Heart left ventricle (tissue), 16 donors: ENCODE data around the gene KIAA1614. TPM values are rescaled to one million over a fixed set of nuclear protein-coding genes. Genes with fewer than 3 reads are reported as not detected.
A peak's percentile ranks its signal among the peaks of the same experiment; 100 is the strongest.
"Not testable (repeated sequence)": the region's sequence is repeated elsewhere in the genome, so short reads cannot be mapped to it uniquely, and the experiment has no call there.

Source experiments
- ATAC-seq, 4 donors: fragments of 200-7000 bp; cut with Tn5 transposase; one replicate each; pipeline ENCODE4 v1.9.1; 2020 to 2022; ENCODE audit warnings: moderate library complexity in 4 of 4, mild to moderate bottlenecking in 3 of 4, moderate number of reproducible peaks in 1 of 4
- DNase-seq, 5 donors: peaks; one replicate each; pipeline ENCODE4 v3.0.0-alpha.2; 2020
- H3K27ac ChIP-seq, 12 donors: fragments of 200-600 bp; sonication (generic) in 4 of 12; one replicate each; pipeline versions ENCODE4 v1.5.0 to v1.8.0; 2016 to 2022; ENCODE audit warnings: mild to moderate bottlenecking in 2 of 12
- H3K27me3 ChIP-seq, 9 donors: fragments of 200-600 bp; sonication (generic) in 2 of 9; one replicate each; pipeline versions ENCODE4 v1.5.1 to v1.8.0; 2016 to 2022; ENCODE audit warnings: mild to moderate bottlenecking in 3 of 9
- H3K36me3 ChIP-seq, 9 donors: fragments of 200-600 bp; sonication (generic) in 2 of 9; one replicate each; pipeline versions ENCODE4 v1.5.0 to v1.8.0; 2018 to 2022; ENCODE audit warnings: mild to moderate bottlenecking in 2 of 9
- H3K4me1 ChIP-seq, 12 donors: fragments of 200-600 bp; sonication (generic) in 4 of 12; one replicate each; pipeline versions ENCODE4 v1.5.0 to v1.8.0; 2016 to 2022; ENCODE audit warnings: mild to moderate bottlenecking in 3 of 12
- H3K4me3 ChIP-seq, 12 donors: fragments of 200-600 bp; sonication (generic) in 4 of 12; one replicate each; pipeline versions ENCODE4 v1.5.0 to v1.8.0; 2017 to 2022; ENCODE audit warnings: mild to moderate bottlenecking in 9 of 12, moderate library complexity in 4 of 12
- H3K9me3 ChIP-seq, 12 donors: fragments of 200-600 bp; sonication (generic) in 4 of 12; one replicate each; pipeline versions ENCODE4 v1.5.0 to v1.8.0; 2016 to 2022; ENCODE audit warnings: mild to moderate bottlenecking in 1 of 12
- POLR2A ChIP-seq, 2 donors: fragments of 450-650 bp; IDR thresholded peaks; one replicate each; pipeline ENCODE4 v1.6.1; 2017; ENCODE audit warnings: antibody characterized with exemption in 2 of 2, mild to moderate bottlenecking in 2 of 2, moderate library complexity in 2 of 2
- WGBS, 4 donors: extraction: QIAGEN DNeasy Blood & Tissue Kit in 2 of 4; methylation state at CpG; one replicate each; pipeline versions ENCODE4 v1.1.5 to v1.1.7; 2013 to 2018; 5-methylcytosine and 5-hydroxymethylcytosine counted together
- intact Hi-C, 10 donors: fragments of 100-400 bp; cut with DNase I; formaldehyde crosslinking; loops; one replicate each; pipeline versions ENCODE4 v1.11.1 to v1.14.2; 2022
- polyA plus RNA-seq, 2 donors: library from polyadenylated mRNA; stranded (reverse); fragments of 200-250 nt; gene quantifications; one replicate each; pipeline ENCODE4 v1.2.3, GENCODE V29; 2013
- total RNA-seq, 9 donors: library from RNA; depleted of rRNA in 2 of 9; stranded (reverse); fragments of >200 nt in 2 of 9; fragmentation: NEBNext Ultra II Directional in 3 of 9; extraction: Animal tissue kit (Norgen Biotek cat#: 25700) in 3 of 9; gene quantifications; one replicate each; pipeline versions ENCODE4 v1.1.0 to v1.2.4, GENCODE V29; 2016 to 2023
- TF ChIP-seq, protein P1 (sequence below), 12 donors: fragments of 200-600 bp; sonication (generic) in 4 of 12; IDR thresholded peaks; one replicate each; pipeline versions ENCODE4 v1.5.0 to v1.8.0; 2018 to 2022; ENCODE audit warnings: antibody characterized with exemption in 12 of 12, mild to moderate bottlenecking in 5 of 12
- donor health status: ischemic (EF 13 %, LVEDD 7.1; RV severe dilation, severe dysfunction).
- donor health status: healthy with polysubstance abuse.
- donor health status: DM: no; HTN: yes; CAD: no.
- donor health status: DM: no; HTN: no; CAD: no.
- donor health status: ischemic (EF 25% LVEDD 6.9; RV normal size, moderate dysfunction).
- donor health status: ischemic (EF 25% LVEDD 5.7; RV mildly dilated, moderate dysfunction).
- donor health status: healthy.
- donor health status: DM: yes; HTN: yes; CAD: no.
- donor health status: ischemic (EF 35%, LVEDD 5.7; RV mildly dilated, moderate dysfunction).
- donor health status: nonischemic (EF 11% LVEDD 7.7; RV severe dilation, severe dysfunction).
- donor health status: DM: yes; HTN: yes; CAD: no.
- donor health status: PGD.
- donor health status: ischemic (EF 29% LVEDD 5.4; RV normal size, mild dysfunction).
- donor health status: nonischemic (EF 23%, LVEDD 6.1; RV moderate dilation, normal function).

The KIAA1614 gene
- total and polyA plus RNA-seq, 11 donors = 4.3 to 12.1 (median 6.5) TPM

GRCh38 chr1:180967558-180967957 lies 54.9 kb downstream of the KIAA1614 start:
- WGBS, 4 donors = 42 to 88% (median 83%) methylated on average over 1 of the region's 1 CpG
- no peak for DNase-seq
- TF ChIP-seq POLR2A (IDR thresholded peaks at IDR 0.05) = no peak
- TF ChIP-seq, protein P1, sequence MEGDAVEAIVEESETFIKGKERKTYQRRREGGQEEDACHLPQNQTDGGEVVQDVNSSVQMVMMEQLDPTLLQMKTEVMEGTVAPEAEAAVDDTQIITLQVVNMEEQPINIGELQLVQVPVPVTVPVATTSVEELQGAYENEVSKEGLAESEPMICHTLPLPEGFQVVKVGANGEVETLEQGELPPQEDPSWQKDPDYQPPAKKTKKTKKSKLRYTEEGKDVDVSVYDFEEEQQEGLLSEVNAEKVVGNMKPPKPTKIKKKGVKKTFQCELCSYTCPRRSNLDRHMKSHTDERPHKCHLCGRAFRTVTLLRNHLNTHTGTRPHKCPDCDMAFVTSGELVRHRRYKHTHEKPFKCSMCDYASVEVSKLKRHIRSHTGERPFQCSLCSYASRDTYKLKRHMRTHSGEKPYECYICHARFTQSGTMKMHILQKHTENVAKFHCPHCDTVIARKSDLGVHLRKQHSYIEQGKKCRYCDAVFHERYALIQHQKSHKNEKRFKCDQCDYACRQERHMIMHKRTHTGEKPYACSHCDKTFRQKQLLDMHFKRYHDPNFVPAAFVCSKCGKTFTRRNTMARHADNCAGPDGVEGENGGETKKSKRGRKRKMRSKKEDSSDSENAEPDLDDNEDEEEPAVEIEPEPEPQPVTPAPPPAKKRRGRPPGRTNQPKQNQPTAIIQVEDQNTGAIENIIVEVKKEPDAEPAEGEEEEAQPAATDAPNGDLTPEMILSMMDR (IDR thresholded peaks at IDR 0.05) = no peak
- H3K27ac ChIP-seq = no peak overlapping the region
- intact Hi-C loops = loop anchor here in 1 of 10 donors (5.0 kb wide), 1 partner anchor 50 kb away; no protein-coding TSS in a partner anchor
- H3K36me3 ChIP-seq = peaks cover 0 to 26% (median 14%) of the 10 kb centered on the region in 9 donors
- no peak for ATAC-seq
- peaks cover 0 to 18% (median 4%) of the 10 kb centered on the region in 12 donors for H3K4me1 ChIP-seq
- H3K27me3 ChIP-seq = no peaks in the 10 kb centered on the region
- H3K9me3 ChIP-seq = no peaks in the 10 kb centered on the region
- H3K4me3 ChIP-seq = no peak overlapping the region

GRCh38 chr1:180968834-180969233 lies 56.1 kb downstream of the KIAA1614 start:
- peak in 1 of 4 donors; percentile 21 for ATAC-seq
- not testable (repeated sequence) for H3K27ac ChIP-seq

GRCh38 chr1:180969434-180969833 lies 56.7 kb downstream of the KIAA1614 start:
- H3K4me1 ChIP-seq = peaks cover 0 to 27% (median 9%) of the 10 kb centered on the region in 12 donors
- ATAC-seq = no peak
- DNase-seq = no peak

More at GRCh38 chr1:180968834-180969233, 56.1 kb downstream of the KIAA1614 start:
- H3K27me3 ChIP-seq, H3K9me3 ChIP-seq, H3K4me3 ChIP-seq, DNase-seq: not testable (repeated sequence)
- 78 to 87% (median 82%) methylated on average over 7 to 8 of the region's 8 CpGs for WGBS, 4 donors
- intact Hi-C loops = loop anchor here in 1 of 10 donors (5.0 kb wide), 1 partner anchor 52 kb away; no protein-coding TSS in a partner anchor
- peaks cover 0 to 23% (median 7%) of the 10 kb centered on the region in 12 donors for H3K4me1 ChIP-seq
- peaks cover 0 to 37% (median 16%) of the 10 kb centered on the region in 9 donors for H3K36me3 ChIP-seq

DNA sequence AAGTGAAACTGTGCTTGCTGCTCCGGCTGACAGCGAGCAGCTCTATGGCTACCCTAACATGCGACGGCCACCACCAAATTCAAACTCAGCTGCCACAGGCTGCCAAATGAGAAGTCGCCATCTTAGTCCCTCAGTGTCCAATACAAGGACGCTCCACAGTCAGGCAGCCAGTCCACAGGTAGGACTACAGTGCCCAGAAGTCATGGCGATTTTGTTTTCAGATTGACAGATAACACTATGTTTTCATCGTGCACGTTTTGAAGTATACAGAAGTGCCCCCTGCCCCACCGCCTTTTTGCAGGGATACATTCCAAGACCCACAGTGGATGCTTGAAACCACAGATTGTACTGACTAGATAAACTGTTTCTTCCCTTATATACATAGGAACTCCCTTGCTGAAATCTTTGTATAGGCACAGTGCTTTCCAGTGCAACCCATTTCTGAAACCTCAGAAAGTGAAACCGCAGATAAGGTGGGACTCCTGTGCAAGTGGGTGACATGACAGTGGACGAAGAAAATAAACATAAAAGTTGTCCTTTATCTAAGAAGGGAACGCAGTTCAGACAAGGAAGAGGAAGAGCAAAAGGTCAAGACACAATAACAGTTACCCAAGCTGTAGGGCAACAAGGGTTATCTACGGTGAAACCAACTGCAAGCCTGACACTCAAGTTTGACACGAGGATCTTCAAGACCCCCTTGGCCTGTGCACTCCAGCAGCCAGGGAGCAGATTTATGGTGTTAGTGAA lies 57.8 kb downstream of the KIAA1614 start:
- no peak for DNase-seq
- Histone ChIP-seq H3K36me3 (peaks cover 0 to 54% (median 25%) of the 10 kb centered on the region in 9 donors), H3K27me3 (no peaks in the 10 kb centered on the region), H3K4me1 (peaks cover 0 to 27% (median 10%) of the 10 kb centered on the region in 12 donors), H3K4me3 (no peak overlapping the region), H3K9me3 (no peaks in the 10 kb centered on the region), H3K27ac (no peak overlapping the region)
- intact Hi-C loops = loop anchor here in 1 of 10 donors (10.0 kb wide), 1 partner anchor 194 kb away; no protein-coding TSS in a partner anchor
- WGBS, 4 donors = 80 to 89% (median 87%) methylated on average over 15 of the region's 15 CpGs
- TF ChIP-seq, protein P1 (IDR thresholded peaks at IDR 0.05) = no peak
- no peak for TF ChIP-seq POLR2A (IDR thresholded peaks at IDR 0.05)
- no peak for ATAC-seq

More at GRCh38 chr1:180969434-180969833, 56.7 kb downstream of the KIAA1614 start:
- intact Hi-C loops = loop anchor here in 1 of 10 donors (5.0 kb wide), 1 partner anchor 52 kb away; no protein-coding TSS in a partner anchor
- TF ChIP-seq, protein P1 (IDR thresholded peaks at IDR 0.05) = no peak
- no peak for TF ChIP-seq POLR2A (IDR thresholded peaks at IDR 0.05)
- H3K36me3 ChIP-seq = peaks cover 0 to 43% (median 20%) of the 10 kb centered on the region in 9 donors
- H3K9me3 ChIP-seq = no peaks in the 10 kb centered on the region
- H3K27me3 ChIP-seq = no peaks in the 10 kb centered on the region
- 73 to 82% (median 76%) methylated on average over 8 of the region's 8 CpGs for WGBS, 4 donors
- H3K4me3 ChIP-seq = no peak overlapping the region
- no peak overlapping the region for H3K27ac ChIP-seq
